ENCODE results near the gene XCR1.
A peak's percentile ranks its signal among the peaks of the same experiment; 100 is the strongest.

The XCR1 gene

DNA sequence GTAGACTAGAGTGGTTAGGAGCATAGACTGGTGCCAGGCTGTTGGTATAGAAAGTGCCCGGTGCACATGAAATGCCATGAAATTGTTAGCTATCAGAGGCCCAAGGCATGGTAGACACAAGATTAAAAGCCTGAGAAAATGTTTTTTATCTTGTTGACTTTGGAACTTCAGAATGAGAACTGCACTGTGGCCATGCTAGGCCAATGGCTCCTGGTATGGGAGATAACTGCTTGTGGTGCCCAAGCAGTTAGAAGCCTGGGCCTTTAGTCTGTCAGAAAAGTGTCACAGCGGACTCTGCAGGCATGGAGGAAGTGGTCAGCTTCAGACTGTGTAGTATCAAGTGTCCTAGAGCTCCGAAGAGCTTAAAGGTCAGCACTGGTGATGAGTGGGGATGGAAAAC is 43.5 kb downstream of the XCR1 start:
- no peak for DNase-seq (ENCODE audit: low spot score)

DNA sequence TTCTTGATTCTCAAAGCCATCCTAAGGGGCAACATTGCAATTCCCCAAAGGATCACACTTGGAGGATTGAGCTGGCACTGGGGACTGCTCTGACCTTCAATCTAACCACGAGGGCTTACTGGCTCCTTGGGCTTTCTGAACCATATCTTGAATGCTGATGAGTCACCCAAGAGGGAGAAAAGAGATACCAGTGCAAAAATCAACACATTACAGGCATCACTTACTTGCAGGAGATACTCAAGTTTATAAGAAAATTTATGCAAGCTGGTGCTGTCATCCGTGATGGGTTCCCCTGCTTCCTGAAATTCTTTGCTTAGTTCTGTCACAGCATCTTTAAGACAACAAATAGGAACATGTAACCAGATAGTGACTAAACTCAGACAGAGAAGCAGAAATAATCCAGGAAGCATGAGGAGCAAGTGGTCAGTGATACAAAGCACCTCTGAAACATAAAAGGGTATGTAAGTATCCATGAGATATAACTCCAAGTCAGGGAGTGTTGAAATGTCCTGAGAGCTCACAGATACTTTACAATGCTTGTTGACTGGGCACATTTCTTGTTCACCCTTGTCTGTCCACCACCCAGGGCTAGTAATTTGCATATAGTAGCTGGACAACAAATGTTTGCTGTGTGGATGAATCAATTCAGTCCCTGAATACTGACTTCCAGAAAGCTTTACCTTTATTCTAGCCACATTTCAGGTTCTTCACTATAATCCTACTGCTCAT is 45.8 kb downstream of the XCR1 start:
- no peak for DNase-seq (ENCODE audit: low spot score)

DNA sequence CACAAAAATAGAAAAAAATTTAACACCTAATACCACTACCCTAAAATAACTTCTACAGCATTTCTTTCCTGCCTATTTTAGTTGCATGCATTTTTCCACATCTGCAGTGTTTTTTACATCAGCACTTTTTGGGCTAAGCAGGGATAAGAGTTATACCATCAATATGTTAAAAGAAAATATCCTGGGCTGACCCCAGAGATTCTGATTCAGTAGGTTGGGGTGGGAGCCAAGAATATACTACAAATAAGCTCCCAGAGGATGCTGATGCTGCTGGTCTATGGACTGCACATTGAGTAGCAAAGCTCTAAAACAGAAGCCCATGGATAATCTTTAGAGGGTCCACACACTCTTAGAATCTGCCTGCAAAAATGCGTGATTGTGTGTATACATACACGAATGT is 46.5 kb downstream of the XCR1 start:
- DNase-seq (ENCODE audit: low spot score), result no peak

DNA sequence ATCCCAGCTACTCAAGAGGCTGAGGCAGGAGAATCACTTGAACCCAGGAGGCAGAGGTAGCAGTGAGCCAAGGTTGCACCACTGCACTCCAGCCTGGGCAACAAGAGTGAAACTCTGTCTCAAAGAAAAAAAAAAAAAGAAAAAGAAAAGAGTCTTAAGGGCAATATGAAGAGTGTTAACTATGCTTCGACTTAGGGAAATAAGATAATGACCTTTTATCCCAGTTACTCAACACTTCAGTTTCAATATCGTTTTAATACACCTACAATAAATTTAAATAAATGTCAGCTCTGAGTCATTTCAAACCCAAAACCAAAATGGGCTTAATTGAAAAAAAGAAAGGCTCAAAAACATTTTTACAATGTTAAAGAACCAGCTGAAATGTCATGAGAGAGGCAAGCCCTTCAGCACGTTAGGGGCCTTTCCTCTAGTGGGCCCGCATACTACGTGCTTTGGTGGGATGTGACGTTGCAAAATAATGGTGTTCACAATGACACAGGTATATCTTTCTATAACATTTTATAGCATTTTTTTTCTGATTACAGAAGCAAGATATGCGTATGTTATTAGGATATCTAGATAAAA is 47.0 kb downstream of the XCR1 start:
- no peak for DNase-seq (ENCODE audit: low spot score)

DNA sequence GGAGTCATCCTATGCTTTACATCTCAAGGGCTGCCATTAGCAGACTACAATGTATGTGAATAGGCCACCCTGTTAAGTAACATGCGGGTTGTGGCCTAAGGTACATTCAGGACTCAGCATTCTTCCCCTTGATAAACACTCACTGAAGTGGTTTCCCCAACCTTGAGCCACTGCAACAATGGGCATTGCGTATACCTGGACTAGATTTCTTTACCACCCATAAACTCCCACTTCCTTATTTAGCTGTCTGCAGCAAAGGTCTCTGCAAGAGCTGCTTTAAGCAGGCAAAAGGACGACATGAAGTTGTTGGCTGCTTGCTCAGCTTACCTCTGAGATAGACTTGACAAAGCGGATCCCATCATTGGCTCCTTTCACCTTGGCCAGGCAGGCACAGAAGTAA is 47.9 kb downstream of the XCR1 start:
- no peak for DNase-seq (ENCODE audit: low spot score)

DNA sequence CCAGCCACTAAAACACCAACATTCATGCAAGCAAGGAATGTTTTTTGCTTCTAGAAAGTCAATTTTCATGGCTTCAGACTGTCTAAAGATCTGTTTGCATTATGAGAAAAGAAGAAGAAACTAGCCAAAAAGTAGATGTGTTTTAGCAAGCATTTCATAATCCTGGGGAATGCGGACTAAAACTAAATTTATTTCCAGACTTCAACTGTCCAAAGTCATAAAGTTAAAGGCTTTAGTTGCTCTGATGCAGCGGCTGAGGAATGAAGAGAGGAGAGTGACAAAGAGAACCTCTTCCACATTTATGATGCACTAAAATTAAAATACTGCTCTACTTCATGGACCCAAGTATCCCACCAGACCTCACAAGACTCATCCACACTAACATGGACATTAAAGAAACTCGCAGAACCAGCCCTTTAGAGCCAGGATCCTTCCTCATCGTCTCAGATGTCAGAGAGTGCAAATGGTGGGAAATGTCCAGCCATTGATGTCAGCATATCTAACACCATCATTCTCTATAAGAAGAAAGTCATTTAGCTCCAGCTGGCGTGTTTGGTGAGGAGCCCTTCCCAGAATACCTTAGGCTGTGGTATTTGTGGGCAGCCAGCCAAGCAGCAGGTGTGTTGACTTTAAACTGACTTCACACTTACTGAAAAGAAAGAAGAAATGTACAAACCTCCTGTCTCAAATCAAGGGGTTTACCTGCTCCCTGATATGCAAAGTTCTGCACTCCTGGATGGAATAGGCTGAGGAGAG is 49.1 kb downstream of the XCR1 start:
- peak; percentile 12 for DNase-seq (ENCODE audit: low spot score)

DNA sequence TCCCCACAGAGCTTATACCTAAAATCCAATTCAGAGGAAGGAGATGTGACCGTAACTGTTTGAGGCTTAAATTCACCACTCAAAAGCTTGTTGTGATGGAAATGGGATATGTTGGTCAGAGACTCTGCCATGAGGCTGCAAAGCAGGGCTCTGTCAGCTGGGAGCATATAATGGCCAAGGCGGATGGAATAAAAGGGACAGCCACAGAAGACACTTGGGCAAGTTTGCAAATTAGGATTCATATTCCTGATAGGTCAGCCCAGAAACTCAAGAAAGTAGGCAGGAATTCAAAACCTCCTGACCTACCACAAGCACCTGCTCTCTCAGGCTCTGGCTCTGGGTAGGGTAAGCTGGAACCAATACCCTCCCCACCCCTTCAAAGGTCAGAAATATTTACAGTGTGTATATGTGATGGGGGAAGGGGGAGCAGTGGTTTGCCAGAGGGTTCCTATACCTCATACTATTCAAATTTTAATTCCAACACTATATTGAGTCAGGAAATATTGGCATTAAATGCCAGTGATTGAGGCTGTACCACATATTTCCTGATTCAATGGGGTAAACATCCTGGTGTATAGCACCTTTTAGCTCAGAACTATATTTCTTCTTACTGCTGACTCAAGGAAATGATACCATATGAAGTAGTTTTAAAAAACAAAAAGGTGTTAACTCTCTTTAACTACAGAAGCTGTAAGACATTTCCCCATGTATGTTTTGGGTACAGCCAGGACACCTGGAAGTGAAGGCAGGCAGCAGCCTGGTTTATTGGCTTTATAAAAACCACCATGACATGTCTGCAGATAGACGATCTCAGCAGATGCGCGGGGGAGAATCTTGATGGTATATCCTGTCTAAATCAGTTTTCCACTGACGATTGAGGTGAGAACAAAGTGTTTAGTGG is 50.8 kb downstream of the XCR1 start:
- no peak for DNase-seq (ENCODE audit: low spot score)

DNA sequence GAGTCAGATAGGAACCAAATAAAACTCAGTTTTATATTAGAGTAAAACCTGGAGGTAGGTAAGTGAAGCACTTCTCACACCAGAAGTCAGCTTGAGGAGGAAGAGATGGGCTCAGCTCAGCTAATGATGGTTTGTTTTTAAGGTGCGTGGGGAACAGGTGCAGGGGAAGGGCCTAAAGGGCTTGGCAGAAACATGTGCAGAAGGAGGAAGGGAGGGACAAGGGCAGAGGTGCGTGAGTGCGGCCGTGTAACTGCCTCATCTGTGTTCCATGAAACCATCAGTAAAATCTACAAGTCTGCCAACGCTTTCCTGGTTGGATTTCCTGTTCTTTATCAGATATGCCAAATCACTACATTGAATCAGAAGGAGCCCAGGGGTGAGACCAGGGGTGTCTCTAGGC is 51.6 kb downstream of the XCR1 start:
- DNase-seq (ENCODE audit: low spot score), result no peak

DNA sequence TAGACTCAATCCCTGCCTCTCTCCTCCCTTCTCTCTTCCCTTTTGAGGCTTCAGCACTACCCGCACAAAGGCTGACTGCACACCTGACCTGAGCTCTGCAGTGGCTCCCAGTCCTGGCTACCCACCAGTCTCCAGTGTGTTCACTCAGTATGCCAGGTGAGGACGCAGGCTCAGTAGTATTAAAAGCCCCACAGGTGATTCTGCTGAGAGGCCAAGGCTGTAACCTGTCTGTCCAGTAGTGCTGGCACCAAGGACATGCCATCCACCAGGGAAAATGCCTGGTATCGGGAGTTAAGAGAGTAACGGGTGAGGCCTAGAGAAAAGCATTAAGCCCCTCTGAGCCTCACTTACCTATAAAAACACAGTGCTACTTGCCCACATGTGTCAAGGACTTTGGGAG is 52.6 kb downstream of the XCR1 start:
- no peak for DNase-seq (ENCODE audit: low spot score)

DNA sequence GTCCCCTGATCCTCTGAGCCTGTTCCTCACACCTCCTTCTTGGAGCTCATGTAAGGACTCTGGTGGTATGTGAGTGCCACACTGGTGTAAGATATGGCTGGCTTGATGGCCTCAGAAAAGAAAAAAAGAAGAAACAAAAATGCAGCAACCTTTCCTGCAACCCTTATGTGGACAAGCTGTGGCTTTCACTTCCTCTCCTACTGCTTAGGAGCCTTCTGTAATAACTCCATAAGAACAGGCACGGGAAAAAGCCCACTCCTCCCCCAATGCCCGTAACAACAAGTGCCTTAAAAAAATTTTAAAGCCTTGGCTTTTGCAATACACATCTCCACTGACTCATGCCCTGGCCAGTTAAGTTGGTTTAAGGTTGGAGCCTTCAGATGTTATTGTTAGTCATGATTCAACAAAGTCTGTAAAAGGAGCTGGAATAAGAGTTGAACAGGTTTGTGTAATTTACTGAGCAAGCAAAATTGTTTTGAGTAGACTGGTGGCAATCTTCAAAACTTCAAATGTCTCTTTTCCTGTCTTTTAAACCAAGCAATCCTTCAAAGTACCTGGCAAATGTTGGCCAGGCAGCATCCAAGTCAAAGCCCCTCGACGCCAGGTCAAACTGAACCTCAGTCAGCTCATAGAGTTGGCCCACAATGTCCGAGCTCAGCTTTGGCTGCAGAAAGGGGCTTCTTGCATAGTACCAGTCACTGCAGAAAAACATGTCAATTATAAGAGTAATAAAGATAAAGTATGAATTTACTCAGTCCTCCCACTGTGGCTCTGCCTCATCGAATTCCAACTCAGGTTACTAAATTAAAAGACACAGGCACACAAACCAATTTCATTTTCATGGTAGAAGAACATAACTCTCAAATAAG is 54.5 kb downstream of the XCR1 start:
- DNase-seq (ENCODE audit: low spot score), result no peak

DNA sequence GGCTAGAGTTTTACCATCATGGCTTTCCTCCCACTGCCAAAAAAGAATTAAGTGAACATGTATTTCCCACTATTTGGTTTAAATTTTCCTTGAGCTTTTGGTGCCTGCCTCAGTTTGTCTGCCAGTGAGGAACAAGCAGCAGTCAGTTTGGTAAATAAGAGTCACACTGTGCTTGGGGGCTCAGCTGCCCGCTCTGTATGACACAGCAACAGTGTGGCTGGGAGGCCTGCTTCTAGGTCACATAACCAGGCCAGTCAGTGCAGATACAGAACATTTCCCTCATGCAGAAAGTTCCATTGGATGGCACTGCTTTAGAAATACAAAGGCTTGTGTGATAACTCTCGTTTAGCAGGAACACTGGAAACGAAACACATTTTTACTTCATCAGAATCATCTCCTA is 57.3 kb downstream of the XCR1 start:
- DNase-seq (ENCODE audit: low spot score), result no peak

DNA sequence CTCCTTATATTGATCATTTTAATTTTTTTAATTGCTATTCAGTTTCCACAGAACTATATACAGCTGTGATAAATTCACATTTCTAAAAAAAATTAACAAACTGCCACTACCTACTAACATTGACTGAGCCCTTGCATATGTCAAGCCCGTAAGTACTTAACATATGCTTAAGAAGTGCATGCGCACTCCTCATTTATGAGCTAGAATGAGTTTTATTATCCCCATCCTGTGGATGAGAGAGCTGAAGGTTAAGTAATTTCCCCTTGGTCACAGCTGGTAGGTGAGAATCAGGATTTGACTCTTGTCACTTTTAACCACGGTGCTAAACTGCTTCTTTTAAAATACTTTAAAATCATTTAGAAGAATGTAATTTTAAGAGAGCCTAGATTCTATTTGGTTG is 58.2 kb downstream of the XCR1 start:
- DNase-seq (ENCODE audit: low spot score), result no peak

DNA sequence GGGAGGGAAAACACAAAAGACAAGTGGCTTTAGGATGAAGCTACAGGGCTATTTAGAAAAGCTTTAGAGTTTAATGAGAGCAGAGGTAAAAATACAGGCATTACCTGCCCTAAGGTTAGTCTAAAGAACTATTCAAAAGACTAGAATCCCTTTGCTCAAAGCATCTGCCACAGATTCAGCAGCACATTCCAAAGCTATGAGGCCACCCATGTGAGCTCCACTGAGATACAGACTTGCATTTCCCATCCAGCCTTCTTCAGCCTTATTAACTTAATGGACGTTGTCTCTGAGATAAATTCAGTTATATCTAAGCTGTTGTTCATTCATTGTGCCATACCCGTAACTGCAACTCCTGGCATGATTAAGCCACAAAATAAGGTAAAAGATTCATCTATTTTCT is 58.6 kb downstream of the XCR1 start:
- DNase-seq (ENCODE audit: low spot score), result no peak

DNA sequence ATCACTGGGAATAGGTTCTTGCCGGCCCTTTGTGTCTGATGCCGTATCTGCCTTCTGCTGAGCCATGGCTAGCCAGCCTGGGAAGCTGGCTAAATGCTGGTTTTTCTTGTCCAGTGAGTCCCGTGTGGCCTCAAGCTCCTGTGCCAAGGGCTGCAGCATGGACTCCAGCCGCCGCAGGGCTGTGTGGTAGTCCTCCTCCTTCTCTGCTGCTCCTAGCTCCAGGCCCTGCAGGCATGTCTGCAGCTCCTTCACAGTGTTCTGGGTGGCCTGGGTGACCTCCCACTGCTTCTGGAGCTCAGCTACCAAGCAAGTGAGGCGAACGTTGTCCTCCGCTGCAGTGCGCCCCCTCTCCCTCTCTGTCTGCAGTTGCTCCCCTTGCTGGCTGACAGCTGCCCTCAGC is 59.1 kb downstream of the XCR1 start:
- no peak for DNase-seq (ENCODE audit: low spot score)

DNA sequence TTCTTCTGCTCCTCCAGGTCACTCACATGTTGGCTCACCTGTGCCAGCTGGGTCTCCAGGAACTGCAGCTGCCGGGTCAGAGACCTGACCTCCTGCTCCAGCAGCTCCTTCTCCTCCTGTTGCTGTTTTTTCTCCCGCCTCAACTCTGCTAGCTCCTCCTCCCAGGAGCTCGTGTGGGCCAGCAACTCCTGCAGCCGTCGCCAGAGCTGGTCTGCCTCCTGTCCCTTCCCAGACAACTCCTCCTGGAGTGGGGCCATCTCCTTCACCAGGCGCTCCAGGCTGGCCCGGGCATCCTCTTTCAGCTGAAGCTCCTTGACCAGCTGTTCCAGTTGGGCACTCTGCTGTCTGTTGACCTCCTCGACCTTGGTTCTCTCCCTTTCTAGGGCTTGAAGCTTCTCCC is 59.6 kb downstream of the XCR1 start:
- no peak for DNase-seq (ENCODE audit: low spot score)

All from LoVo (cell line).